SH-SY5Y (cell line): ENCODE measurements around the gene GRAMD2A.

Experiments
- GATA2 ChIP-seq: IDR thresholded peaks from 2 replicates; pipeline ENCODE4 v1.6.1; 2011; ENCODE audit warnings: mild to moderate bottlenecking, low read depth, low read length
- GATA3 ChIP-seq: IDR thresholded peaks from 2 replicates; pipeline ENCODE4 v1.6.1; 2011; ENCODE audit warnings: low read depth, mild to moderate bottlenecking, low read length, moderate library complexity

DNA sequence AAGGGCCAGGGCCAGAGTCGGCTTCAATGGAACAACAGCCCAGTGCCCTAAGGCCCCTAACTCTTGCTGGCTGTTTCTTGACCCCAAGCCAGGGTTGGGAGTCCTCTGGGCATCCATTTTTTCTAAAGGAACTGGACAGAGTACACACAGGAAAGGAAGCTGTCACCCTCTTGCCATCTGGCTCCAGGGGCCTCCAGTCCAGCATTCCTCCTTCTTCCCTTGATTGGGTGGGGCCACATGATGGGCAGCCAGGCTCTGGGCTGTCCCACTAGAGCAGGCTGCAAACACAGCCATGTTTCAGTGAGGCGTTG lies 1.6 kb upstream of the GRAMD2A start:
- no peak for TF ChIP-seq GATA3
- no peak for TF ChIP-seq GATA2
